GF-D8 (cell line): ENCODE results near the gene KRT4.
"Not testable (repeated sequence)": the region's sequence is repeated elsewhere in the genome, so short reads cannot be mapped to it uniquely, and the experiment has no call there.

ENCODE experiments used
- DNase-seq: peaks from one replicate; lab custom pipeline; 2025; lab: John Stamatoyannopoulos, UW

The KRT4 gene

DNA sequence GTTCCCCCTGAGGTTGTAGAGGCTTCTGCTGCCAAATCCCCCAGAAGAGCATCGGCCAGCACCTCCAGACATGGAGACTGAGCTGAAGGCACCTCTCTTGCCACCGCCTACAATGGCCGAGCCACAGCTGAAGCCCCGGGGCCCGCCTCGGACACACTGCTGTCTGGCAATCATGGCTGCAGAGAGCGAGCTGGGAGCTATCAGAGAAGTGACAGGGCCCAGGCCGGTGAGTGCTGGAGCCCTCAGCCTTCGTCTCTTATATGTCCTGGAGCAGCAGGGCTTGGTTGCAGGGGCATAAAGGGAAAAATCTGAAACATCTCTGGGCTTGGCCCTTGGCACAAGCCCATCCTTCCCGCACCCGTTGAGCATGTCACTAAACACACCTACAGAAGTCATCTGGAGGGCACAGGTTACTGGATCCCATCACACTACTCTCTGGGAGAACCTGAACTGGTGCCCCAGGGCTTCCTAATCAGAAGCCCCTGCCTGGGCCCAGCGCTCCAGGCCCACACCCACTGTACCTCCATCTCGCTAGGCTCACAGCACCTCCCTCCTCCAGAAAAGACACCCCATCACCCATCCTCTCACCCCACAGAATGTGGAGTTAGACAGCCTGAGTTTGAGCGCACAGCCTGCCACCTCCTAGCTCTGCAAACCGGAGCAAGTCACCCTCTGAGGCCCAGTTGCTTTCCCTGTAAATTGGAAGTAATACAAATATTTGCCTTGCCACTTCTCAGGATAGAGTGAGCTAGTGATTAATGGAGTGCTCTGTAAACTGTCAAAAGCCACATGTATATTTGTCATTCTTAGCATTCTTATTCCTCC is at the start of gene KRT4:
Gene KRT4 (minus strand): TSS at position 232 of the 825 bp plus-strand sequence. CDS start 58 bp downstream, at position 174.
- DNase-seq, result no peak

DNA sequence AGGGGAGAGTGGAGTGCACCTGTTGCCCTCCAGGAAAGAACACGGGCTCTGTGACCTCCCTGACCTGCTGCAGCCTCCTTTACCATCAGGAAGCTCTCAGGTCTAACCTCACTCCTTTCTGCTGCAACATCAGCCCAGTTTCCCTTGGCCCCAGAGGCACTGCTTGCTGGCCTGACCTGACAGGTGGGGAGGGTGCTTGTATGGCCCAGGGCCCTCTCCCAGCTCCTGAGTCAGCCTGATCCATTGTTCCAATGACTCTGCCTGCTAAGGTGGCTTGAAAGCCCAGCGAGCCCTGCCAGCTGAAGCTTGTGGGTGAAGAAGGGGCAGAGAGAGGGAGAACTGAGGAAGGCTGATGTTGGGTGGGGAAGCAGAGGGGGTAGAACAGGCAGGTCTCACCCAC is 48.1 kb upstream of the KRT4 start:
- DNase-seq, result no peak

DNA sequence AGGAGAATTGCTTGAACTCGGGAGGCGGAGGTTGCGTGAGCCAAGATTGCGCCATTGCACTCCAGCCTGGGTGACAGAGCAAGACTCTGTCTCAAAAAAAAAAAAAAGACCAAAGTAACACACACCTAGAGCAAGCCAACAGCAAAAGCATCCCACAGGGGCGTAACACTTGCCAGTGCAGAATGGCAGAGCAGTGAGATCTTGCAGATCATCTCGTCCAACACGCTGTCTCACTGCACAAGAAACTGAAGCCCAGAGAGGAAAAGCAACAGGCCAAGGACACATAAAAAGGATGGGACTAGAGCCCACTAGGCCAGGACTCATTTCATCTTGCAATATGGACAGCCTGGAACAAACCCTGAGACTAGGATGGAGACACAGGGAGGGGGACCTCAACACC is 47.6 kb upstream of the KRT4 start:
- no peak for DNase-seq

DNA sequence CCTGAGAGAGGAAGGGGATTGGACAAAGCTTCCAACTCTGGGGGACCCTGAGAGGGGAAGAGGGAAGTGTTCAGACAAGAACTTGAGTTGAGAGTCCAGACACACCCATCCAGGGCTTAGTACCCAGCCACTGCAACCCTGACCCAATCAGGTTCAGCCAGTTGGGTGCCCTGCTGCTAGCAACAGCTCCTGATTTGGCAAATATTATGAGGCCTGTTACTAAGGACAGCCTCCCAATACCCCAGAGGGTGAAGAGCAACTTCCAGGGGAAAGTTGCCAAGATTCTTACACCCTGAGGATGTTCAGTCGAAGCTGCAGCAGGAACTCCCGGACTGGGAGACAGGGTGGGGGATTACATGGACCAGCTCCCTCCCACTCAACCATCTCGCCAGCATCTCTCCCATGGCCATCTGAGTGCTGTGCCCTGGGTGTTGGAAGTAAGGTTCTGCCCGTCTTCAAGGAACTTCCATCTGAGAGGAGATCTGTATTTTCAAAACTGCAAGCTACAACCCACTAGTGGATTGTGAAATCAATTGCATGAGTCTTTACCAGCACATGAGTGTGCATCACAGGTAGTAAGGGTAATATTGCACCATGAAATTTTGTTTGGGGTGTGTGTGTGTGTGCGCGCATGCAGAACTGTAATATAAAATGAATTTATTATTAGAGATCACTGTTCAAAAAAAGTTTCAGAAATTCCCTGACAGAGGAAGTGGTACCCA is 46.3 kb upstream of the KRT4 start:
- DNase-seq, result no peak

DNA sequence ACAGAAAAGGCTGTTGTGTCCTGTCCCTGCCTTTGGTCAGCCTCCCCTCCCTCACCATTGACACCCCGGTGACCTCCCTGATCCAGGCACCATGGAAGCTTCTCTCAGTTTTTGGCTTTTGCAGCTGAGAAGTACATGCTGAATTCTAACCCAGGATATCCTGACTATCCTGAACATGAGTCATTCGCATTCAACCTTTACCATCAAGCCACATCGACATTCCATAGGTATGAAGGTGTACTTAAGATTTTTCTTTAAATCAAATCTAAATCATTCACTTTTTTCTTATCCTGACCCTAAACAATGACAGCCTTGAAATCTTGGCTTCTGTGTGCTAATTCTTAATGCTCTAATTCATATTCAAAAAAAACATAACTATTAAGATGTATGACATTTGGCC is 43.6 kb upstream of the KRT4 start:
- no peak for DNase-seq

DNA sequence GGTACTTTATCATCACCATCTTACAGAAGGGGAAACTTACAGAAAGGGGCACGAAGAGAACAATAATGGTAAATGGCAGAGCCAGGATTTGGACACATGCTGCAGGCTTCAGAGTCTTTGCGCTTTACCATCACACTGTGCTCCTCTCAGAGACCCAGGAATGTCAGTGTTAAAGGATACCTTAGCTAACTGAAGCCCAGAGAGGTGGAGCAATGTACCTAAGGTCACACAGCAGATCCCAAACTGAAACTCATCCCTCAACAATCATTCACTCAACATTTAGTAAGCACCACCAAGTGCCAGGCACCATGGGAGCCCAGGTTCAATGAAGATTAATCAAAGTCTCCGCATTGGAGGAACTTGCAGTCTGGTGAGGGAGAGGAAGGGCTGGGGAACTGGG is 42.9 kb upstream of the KRT4 start:
- no peak for DNase-seq

DNA sequence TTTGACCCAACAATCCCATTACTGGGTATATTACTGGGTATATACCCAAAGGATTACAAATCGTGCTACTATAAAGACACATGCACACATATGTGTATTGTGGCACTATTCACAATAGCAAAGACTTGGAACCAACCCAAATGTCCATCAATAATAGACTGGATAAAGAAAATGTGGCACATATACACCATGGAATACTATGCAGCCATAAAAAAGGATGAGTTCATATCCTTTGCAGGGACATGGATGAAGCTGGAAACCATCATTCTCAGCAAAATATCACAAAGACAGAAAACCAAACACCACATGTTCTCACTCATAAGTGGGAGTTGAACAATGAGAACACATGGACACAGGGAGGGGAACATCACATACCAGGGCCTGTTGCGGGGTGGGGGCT is 42.2 kb upstream of the KRT4 start:
- not testable (repeated sequence) for DNase-seq

DNA sequence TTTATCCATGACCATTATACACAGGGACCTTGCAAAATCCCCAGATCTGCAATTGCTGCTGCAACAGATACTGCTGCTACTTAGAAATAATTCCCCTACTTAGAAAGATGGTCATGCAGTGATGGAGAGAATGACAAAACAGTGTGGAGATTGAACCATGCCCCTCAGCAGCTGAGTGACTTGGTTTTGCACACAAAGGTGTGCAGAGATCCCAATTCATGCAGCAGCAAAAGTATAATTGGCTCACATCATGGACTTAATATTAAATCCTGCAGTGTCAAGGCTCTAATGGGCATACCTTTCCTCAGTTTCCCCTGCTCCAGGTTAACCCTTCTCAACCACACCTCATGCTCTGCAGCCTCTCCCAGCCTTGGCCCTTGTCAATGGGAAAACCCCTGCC is 37.9 kb upstream of the KRT4 start:
- DNase-seq, result no peak

DNA sequence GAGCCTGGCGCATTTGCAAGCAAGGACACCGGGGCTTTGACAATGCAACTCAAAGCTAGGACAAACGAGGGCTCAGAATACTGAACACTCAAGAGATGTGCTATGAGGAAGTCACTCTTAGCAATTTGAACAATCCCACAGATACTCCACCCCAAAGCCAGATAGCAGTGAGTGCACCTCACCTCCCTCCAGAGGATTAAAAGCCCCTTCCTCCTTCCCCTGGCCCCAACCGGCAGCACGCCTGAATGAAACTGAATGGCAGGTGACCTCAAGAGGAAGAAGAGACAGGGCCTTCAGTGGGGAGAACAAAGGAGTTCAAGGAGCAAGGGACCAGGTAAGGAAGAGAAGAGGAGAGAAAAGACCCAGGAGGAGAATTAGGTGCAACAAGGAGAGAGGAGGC is 36.8 kb upstream of the KRT4 start:
- DNase-seq, result no peak

DNA sequence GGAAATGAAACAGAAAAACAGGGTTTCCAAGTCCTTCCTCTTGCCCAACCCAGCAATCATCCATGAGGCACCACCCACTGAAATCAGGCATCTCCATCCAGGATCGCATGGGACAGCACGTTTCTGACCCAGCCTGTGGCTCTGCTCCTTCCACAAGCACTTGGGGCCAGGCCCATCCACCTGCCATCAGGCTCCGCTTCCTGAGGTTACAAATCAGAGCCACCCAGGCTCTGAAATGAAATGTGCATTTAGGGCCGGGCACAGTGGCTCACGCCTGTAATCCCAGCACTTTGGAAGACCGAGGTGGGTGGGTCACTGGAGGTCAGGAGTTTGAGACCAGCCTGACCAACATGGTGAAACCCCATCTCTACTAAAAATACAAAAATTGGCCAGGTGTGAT is 35.6 kb upstream of the KRT4 start:
- DNase-seq, result no peak

DNA sequence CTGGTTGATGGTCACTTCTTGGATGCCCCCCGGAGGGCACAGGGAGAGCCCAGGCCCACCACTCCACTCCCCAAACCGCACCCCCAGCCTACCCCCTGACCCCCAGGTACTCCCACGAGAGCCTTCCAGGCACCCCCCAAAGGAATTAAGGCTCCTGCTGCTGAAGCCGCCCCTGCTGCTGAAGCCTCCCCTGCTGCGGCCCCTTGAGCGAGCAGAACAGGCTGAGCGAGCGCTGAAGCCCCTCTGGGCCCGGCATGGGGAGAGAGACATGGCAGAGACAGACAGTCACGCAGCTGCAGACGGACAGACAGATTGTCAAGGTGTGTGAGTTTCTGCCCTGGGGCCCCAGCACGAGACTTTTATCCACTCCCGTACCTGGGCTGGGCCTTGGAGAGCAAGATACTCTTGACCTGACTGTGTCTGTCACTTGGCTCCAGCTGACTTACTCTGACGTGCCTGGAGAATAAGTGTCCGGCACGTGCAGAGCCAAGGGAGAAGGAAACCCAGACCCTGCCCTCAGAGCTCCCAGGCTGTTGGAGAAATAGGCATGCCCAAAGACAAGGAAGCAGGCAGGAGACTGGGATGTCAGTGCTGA is 34.8 kb upstream of the KRT4 start, which contains the start of gene KRT78:
Gene KRT78 (minus strand): TSS at position 334 of the 595 bp plus-strand sequence. CDS start 64 bp downstream, at position 270.
- DNase-seq, result no peak

DNA sequence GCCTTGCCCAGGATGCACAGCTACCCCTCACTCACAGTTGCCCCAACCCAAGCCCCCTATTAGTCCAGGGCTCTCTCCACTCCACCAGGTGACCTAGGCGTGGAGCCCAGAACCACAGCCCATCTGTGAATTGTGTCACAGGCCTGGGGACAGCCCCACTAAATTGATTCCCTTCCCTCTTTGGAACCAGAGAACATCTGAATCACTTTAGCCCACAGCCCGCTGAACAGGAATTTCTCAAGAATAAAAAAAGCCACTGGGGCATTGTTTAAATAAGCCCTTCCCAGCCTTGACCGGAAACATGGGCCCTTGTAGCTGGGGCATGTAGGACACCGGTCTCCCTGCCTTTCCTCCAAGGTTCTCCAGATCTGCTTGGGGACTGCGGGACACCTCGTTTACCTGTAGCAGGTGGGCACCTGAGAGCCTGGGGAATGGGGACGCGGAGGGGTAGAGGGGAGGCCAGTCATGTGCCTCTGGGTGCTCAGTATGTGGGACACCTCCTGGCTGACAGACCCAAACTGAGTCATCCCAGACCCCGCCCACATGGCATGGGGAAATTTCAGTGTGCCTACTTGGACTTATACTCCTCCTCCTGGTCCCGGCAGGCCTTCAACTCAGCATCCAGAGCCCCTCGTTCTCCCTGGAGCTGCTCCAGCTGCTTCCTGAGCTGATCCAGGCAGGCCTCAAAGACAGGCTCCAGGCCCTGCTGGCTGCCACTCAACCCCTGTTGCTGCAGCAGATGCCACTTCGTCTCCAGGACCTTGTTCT is 33.6 kb upstream of the KRT4 start:
- no peak for DNase-seq

DNA sequence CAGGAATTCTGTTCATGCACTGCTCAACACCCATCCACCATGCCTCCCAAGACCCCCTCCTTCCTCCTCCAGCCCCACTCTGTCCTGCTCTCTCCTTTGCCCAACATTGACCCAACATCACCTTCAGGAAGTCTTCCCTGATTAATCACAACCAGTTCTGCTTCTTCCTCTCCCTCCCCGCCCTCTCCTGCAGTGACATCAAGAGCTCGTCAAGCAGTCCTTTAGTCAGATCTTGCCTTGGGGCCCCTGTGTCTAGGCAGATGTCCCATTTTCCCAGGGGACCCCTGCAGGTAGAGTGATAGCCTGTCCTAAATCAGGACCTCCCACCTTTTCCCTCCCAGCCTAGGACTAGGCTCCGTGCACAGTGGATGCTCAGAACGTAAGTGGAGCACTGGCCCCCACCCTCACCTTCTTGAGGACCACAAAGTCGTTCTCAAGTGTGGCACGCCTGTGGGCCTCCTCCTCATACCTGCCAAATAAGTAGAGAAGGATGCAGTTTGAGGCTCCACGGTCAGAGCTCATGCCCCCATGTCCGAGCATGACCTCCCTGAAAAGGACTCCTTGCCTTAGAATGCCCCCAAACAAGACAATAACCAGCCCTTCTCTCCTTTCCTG is 32.5 kb upstream of the KRT4 start:
- DNase-seq, result no peak

DNA sequence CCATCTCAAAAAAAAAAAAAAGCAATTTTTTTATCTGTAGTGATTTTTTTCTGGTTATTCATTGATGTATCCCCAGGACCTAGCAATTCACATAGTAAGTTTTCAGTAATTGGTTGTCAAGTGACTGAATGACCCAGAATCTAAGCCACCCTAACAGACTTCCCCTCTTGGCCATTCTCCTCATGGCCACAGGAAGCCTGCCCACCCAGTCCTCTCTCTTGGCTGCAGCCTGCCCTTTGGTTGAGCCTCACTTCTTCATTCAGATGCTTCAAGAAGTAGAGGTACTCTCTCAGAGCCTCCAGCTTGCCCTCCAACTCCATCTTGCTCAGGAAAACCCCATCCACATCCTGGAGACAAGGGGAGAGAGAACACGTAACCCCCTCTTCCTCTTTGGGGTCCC is 32.0 kb upstream of the KRT4 start:
- no peak for DNase-seq

DNA sequence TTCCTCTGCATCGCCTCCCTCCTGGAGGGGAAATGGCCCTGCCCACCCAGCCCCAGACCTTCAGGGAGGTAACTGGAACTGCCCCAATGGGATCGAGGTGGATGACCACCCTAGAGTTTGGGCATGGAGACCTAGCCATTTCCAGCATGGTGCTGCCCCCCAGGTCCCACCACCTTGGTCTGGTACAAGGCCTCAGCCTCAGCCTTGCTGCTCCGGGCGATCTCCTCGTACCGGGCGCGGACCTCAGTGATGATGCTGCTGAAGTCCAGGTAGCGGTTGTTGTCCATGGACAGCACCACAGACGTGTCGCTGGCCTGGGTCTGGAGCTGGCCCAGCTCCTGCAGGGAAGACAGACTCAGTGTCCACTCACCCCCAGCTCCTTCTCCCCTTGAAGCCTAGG is 30.5 kb upstream of the KRT4 start:
- DNase-seq, result no peak

DNA sequence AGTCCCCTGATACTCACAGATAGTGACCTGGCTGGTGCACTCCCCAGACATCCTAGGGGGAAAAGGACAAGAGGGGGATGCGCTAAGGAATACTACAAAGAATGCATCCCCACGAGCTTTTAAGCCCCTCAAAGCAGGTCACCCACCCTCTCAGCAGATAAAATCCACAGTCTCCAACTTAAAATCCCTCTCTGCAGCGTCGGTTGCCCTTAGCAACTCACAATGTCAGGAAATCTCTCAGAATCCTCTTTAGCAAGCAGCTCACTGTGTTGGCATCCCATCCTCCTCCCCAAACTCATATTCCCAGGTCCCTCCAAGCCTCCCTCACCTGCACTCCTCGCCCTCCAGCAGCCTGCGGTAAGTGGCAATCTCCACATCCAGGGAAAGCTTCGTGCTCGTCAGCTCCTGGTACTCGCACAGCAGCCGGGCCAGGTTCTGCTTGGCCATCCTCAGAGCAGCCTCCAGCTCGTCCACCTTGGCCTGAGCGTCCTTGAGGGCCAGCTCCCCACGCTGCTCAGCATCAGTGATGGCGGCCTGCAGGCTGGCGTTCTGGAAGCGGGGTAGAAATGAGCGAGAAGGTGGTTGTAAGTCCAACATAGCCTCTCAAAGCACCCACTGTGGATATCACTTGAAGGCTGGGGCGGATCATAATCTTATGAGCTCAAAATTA is 25.7 kb upstream of the KRT4 start:
- DNase-seq, result no peak

DNA sequence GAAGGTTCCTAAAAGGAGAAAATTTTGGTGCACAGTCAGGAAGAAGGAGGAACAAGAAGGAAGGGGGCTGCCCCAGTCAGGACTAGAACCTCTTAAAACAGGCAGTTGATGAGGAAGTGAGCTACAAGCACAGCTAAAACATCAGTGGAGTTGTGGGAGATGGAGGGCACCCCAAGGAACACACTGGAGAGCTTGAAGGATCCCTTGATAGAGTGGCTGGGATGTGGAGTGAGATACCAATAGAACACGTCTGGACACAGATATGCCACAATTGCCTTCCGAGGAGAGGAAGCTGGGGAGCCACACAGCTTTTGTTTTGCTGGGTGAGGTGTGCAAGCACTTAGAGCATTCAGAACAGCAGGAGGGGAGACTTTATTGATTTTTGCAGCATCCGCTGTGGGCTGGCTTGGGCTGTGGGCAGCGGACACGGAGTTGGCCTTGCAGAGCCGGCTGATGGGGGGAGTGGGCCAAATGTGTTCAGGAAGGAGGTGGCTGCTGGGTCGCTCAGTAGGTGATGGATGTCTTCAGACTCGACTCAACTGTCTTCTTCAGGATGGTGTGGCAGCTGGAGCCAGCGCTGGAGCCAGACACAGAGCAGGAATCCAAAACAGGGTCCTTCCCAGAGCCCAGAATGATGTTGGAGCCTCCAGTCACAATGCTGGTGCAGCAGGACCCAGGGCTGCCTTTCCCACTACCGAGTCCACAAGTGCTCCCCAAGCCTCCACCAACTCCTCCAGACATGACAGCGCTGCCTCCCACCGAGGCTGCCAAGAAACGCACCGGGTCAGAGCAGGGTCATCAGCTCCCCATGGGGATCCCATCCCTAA is 24.9 kb upstream of the KRT4 start:
- DNase-seq, result no peak

DNA sequence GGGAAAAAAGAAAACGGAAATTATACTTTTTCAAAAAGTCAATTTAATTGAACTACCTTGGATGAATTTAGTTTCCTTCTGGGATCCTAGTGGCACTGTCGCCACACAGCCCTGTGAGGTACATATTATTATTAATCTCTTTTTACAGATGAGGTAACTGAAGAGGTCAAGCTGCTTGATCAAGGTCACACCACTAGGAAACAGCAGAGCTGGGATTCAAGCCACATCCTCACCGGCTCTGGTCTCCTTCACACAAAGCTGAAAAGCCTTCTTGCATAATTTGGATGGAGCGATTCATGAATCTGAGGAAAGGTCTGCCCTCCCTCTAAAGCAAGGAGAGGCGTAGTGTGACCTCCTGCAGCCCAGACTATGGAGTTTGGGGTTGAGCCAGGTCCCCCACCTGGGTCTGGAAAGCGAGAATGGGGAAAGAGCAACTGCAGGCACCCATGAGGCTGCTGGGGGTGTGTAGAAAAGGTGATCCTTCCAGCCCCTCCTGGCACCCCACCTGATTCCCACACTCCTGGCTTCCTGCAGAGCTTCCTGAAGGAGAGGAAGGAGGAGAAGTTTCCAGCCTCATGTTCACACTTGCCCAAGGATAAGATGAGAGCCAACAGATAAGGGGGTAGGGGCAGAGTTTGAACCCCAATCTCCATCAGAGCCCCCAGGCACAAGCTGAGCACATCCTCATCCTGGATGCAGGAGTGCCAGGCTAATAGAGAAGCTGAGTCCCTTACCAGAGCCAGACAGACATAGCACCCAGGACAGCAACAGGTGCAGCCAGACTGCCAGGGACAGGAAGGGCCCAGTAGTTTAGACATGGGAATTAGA is 24.1 kb upstream of the KRT4 start:
- no peak for DNase-seq

DNA sequence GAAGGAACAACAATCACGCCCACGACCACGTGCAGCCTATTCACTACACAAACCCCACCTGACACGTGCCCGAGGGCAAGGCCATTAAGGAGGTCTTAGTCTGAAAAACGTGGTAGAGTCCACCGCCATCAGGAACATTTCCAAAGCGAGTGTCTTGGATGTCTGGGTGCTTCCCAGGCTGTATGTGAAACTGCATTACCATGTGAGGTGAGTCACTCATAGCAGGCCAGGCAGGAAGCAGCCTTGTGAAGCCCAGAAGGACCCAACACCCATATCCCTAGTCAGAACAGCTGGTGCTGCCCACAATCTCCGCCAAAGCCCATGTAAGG is 23.5 kb upstream of the KRT4 start:
- DNase-seq, result no peak
